ENCODE data around the gene ASB3. TPM values are rescaled to one million over a fixed set of nuclear protein-coding genes. Genes with fewer than 3 reads are reported as not detected.

ASB3 gene
- total and polyA plus RNA-seq, 2 donors (not counting 1 experiment from before 2014, with no cell fraction given), result 15.9 to 30.7 TPM

DNA sequence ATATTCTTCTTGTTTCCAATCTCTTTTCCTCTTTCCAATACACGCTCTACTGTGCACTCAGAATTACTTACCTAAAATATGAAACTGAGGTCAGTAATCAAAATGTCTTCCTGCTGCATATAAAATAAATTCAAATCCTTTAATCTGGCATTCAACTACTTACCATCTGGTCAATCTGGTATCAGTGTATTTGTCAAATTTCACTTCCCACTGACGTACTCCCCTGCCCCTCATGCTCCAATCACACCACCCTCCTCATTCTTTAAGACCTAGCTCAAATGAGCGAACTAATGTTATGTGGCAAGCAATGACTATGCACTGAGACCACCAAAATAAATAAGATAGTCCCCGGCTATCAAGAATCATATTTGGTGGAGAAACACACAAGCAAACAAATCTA lies 6.7 kb downstream of the ASB3 start:
- H3K9me3 ChIP-seq (ENCODE audit: control extremely low read depth in 1 of 3, control insufficient read depth in 2 of 3, insufficient read depth in 1 of 3, low read length in 2 of 3), result no peaks in the 10 kb centered on the region
- H3K4me3 ChIP-seq (ENCODE audit: control extremely low read depth in 1 of 5, extremely low read depth in 1 of 5, insufficient read depth in 1 of 5, low read depth in 2 of 5, low read length in 4 of 5), result no peak overlapping the region
- H3K4me3 Mint-ChIP-seq, result no peak overlapping the region
- H3K4me1 Mint-ChIP-seq, result peaks cover 37% of the 10 kb centered on the region
- no peak overlapping the region for H3K27ac ChIP-seq (ENCODE audit: low read length in 2 of 2)
- no peak overlapping the region for H3K4me2 ChIP-seq (replicated peaks; ENCODE audit: low read depth, low read length, poor library complexity, severe bottlenecking)
- H2AFZ ChIP-seq (ENCODE audit: insufficient read depth, low read depth, low read length, poor library complexity, severe bottlenecking), result no peak overlapping the region
- no peaks in the 10 kb centered on the region for H3K27me3 ChIP-seq (replicated peaks in 1 of 4; ENCODE audit: control extremely low read depth in 1 of 4, control insufficient read depth in 3 of 4, insufficient read depth in 4 of 4, low read length in 3 of 4)
- peaks cover 12 to 16% of the 10 kb centered on the region in 2 experiments for H3K36me3 ChIP-seq (replicated peaks in 1 of 2; ENCODE audit: control extremely low read depth in 1 of 2, control insufficient read depth in 1 of 2, extremely low read depth in 1 of 2, insufficient read depth in 2 of 2, low read length in 1 of 2)
- ChIA-PET CTCF (no interaction called here), POLR2A (interaction anchor here (0.7 kb wide), 1 partner anchor 13 kb away, joined by 3 read pairs; no protein-coding TSS in a partner anchor)
- no peak for ATAC-seq (ENCODE audit: low read depth)
- H3K9me3 Mint-ChIP-seq (ENCODE audit: insufficient read depth), result no peaks in the 10 kb centered on the region
- no peak overlapping the region for H3K9ac ChIP-seq (ENCODE audit: low read length)
- peaks cover 78% of the 10 kb centered on the region for H3K79me2 ChIP-seq (ENCODE audit: control insufficient read depth, insufficient read depth, low read length)
- H3K27ac Mint-ChIP-seq, result no peak overlapping the region
- TF ChIP-seq, protein P1, sequence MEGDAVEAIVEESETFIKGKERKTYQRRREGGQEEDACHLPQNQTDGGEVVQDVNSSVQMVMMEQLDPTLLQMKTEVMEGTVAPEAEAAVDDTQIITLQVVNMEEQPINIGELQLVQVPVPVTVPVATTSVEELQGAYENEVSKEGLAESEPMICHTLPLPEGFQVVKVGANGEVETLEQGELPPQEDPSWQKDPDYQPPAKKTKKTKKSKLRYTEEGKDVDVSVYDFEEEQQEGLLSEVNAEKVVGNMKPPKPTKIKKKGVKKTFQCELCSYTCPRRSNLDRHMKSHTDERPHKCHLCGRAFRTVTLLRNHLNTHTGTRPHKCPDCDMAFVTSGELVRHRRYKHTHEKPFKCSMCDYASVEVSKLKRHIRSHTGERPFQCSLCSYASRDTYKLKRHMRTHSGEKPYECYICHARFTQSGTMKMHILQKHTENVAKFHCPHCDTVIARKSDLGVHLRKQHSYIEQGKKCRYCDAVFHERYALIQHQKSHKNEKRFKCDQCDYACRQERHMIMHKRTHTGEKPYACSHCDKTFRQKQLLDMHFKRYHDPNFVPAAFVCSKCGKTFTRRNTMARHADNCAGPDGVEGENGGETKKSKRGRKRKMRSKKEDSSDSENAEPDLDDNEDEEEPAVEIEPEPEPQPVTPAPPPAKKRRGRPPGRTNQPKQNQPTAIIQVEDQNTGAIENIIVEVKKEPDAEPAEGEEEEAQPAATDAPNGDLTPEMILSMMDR (IDR thresholded peaks at IDR 0.05), result no peak
- TF ChIP-seq EZH2 (IDR thresholded peaks at IDR 0.05; ENCODE audit: borderline replicate concordance, insufficient read depth, low read depth, low read length, poor library complexity, severe bottlenecking), result no peak
- DNase-seq, result no peak
- intact Hi-C loops (cut with micrococcal nuclease), result loop anchor here (10.0 kb wide), 1 partner anchor 555 kb away; a partner anchor contains a TSS
- H3K4me1 ChIP-seq (ENCODE audit: control insufficient read depth in 2 of 2, insufficient read depth in 2 of 2, low read length in 2 of 2), result peaks cover 8 to 10% of the 10 kb centered on the region in 2 donors
- H3K27me3 Mint-ChIP-seq, result no peaks in the 10 kb centered on the region
- WGBS (ENCODE audit: insufficient coverage), result 100% methylated on average over 1 of the region's 4 CpGs
- H4K20me1 ChIP-seq (ENCODE audit: control insufficient read depth, insufficient read depth, low read length, poor library complexity, severe bottlenecking), result peaks cover 15% of the 10 kb centered on the region

DNA sequence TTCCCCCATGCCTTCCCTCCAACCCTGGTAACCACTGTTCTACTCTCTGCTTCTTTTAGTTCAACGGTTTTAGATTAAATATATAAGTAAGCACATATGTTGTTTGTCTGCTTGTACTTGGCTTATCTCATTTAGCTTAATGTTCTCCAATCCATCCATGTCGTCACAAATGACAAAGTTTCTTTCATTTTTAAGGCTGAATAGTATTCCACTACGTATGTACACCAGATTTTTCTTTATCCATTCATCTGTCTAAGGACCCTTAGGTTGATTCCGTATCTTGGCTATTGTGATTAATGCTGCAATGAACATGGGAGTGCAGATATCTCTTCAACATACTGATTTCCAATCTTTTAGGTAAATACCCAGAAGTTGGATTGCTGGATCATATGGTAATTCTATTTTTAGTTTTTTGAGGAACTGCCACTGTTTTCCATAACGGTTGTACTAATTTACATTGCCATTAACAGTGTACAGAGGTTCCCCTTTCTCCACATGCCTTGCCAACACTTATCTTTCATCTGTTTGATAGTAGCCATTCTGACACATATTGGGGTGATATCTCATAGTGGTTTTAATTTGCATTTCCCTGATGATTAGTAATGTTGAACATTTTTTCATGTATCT lies 8.1 kb downstream of the ASB3 start:
- no peak for ATAC-seq (ENCODE audit: low read depth)
- TF ChIP-seq, protein P1 (IDR thresholded peaks at IDR 0.05), result no peak
- TF ChIP-seq EZH2 (IDR thresholded peaks at IDR 0.05; ENCODE audit: borderline replicate concordance, insufficient read depth, low read depth, low read length, poor library complexity, severe bottlenecking), result no peak
- Histone ChIP-seq H3K36me3 (replicated peaks in 1 of 2; ENCODE audit: control extremely low read depth in 1 of 2, control insufficient read depth in 1 of 2, extremely low read depth in 1 of 2, insufficient read depth in 2 of 2, low read length in 1 of 2) (peaks cover 12 to 16% of the 10 kb centered on the region in 2 experiments), H4K20me1 (ENCODE audit: control insufficient read depth, insufficient read depth, low read length, poor library complexity, severe bottlenecking) (peaks cover 15% of the 10 kb centered on the region), H2AFZ (ENCODE audit: insufficient read depth, low read depth, low read length, poor library complexity, severe bottlenecking) (no peak overlapping the region), H3K4me2 (replicated peaks; ENCODE audit: low read depth, low read length, poor library complexity, severe bottlenecking) (no peak overlapping the region), H3K4me3 (ENCODE audit: control extremely low read depth in 1 of 5, extremely low read depth in 1 of 5, insufficient read depth in 1 of 5, low read depth in 2 of 5, low read length in 4 of 5) (no peak overlapping the region), H3K79me2 (ENCODE audit: control insufficient read depth, insufficient read depth, low read length) (peaks cover 69% of the 10 kb centered on the region), H3K27ac (ENCODE audit: low read length in 2 of 2) (no peak overlapping the region), H3K4me1 (ENCODE audit: control insufficient read depth in 2 of 2, insufficient read depth in 2 of 2, low read length in 2 of 2) (no peaks in the 10 kb centered on the region), H3K27me3 (replicated peaks in 1 of 4; ENCODE audit: control extremely low read depth in 1 of 4, control insufficient read depth in 3 of 4, insufficient read depth in 4 of 4, low read length in 3 of 4) (no peaks in the 10 kb centered on the region), H3K9me3 (ENCODE audit: control extremely low read depth in 1 of 3, control insufficient read depth in 2 of 3, insufficient read depth in 1 of 3, low read length in 2 of 3) (no peaks in the 10 kb centered on the region), H3K9ac (ENCODE audit: low read length) (no peak overlapping the region)
- Mint-ChIP-seq H3K4me1 (peaks cover 25% of the 10 kb centered on the region), H3K4me3 (no peak overlapping the region), H3K27ac (no peak overlapping the region), H3K27me3 (no peaks in the 10 kb centered on the region), H3K9me3 (ENCODE audit: insufficient read depth) (no peaks in the 10 kb centered on the region)
- ChIA-PET CTCF (no interaction called here), POLR2A (no interaction called here)
- DNase-seq, result no peak
- 100% methylated on average over 1 of the region's 5 CpGs for WGBS (ENCODE audit: insufficient coverage)
- intact Hi-C loops (cut with micrococcal nuclease), result no loop called here

All from B cell (primary cell).